8988T (cell line): ENCODE results near the gene TSHB.

Experiments used
- DNase-seq: peaks from one replicate; pipeline ENCODE4 v3.0.0; 2011

Gene TSHB

DNA sequence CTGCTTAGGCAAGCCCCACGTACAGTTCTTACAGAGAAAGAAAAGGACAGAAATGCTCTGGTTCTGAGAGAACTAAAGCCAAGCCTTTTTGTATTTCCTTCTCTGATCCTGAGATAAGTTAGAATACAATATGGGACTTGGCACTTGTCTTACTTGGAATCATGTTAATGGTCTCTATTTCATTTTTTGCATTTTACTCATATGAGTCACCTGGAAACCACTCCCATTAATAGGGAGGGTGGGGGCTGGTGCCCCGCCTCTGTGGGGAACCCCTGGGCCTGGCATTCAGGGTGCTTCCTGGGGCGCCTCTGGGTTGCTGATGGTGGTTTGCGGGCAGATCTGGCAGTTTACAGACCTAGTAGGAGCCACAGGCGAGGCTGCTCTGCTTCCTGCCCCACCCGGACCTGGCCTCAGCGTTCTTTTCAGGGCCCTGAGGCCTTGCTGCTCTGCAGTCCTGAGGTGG is 32.9 kb downstream of the TSHB start:
- DNase-seq, result no peak

DNA sequence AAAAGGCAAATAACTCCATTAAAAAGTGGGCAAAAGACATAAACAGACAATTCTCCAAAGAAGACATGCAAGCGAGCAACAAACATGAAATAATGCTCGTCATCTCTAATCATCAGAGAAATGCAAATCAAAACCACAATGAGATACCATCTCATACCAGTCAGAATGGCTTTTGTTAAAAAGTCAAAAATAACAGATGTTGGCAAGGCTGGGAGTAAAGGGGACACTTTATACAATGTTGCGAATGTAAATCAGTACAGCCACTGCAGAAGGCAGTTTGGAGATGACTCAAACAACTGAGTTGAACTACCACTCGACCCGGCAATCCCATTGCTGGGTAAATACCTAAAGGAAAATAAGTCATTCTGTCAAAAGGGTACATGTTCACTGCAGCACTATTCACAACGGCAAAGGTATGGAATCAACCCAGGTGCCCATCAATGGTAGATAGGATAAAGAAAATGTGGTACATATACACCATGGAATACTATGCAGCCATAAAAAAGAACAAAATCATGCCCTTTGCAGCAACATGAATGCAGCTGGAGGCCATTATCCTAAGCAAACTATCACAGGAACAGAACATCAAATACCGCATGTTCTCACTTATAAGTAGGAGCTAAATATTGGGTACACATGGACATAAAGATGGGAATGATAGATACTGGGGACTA is 33.7 kb downstream of the TSHB start:
- no peak for DNase-seq

DNA sequence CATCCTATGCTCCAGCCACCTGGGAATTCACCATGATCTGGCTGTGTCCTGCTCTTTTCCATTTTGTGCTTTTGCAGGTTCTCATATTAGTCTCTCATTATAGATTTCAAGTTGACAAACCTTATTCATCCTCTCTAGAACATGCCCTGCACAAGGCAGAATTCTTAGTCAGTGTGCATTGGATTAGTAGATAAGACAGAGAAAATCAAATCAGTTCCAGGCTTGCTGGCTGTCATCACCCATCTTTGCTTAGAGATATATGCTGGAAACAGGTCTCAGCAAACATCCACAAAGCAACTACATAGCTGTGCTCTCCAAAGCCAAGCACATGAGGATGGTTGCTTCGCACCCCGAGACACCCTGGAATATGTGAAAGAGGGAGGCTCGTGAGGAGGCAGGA is 34.8 kb downstream of the TSHB start:
- no peak for DNase-seq

DNA sequence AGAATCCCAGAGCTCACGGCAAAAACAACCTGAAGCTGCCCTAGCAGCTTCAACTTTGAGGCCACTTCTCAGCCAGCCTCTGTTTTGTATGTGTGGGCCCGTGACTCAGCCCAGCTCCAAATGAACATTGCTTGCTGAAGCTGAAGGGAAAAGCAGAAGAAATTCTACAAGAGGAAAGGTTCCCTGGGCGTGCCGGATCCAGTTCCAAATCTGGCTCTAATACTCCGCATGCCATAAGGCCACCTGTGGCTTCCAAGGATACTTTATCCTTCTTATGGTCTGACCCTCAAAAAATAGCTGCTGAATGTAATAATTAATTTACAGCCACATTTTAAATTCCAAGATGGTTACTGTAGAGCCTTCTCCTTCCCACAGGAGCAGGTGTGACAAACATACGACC is 35.4 kb downstream of the TSHB start:
- no peak for DNase-seq

DNA sequence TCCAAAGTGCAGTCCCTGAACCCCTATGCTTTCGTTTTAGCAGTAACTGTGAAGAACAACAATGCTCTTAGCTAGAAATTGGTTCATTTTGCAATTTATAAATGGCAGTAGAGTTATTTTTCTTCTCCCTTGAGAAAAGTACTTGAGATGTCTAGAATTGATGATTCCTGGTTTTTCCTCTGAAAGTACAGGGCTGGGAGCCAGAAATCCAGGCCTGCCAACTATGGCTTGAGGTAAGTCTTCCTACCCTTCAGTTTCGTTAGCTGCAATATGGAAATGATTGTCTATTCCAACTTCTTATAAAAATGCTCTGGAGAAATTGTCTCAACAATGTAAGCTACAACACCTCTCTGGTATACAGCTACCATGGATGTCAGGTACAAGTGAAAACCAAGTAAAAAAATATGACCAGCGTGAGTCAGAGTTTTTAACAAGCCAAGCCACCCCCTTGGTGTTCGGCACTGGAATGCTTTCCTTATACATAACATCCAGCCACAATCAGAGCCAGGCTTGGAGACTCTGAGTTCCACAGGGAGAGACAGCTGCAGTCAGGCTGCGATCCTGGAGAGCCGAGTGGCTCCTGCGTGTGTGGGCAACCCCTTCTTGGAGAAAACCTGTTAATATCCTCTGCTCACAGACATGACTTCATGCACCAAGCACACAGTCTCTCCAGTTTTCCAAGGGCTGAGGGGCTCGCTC is 37.7 kb downstream of the TSHB start:
- no peak for DNase-seq

DNA sequence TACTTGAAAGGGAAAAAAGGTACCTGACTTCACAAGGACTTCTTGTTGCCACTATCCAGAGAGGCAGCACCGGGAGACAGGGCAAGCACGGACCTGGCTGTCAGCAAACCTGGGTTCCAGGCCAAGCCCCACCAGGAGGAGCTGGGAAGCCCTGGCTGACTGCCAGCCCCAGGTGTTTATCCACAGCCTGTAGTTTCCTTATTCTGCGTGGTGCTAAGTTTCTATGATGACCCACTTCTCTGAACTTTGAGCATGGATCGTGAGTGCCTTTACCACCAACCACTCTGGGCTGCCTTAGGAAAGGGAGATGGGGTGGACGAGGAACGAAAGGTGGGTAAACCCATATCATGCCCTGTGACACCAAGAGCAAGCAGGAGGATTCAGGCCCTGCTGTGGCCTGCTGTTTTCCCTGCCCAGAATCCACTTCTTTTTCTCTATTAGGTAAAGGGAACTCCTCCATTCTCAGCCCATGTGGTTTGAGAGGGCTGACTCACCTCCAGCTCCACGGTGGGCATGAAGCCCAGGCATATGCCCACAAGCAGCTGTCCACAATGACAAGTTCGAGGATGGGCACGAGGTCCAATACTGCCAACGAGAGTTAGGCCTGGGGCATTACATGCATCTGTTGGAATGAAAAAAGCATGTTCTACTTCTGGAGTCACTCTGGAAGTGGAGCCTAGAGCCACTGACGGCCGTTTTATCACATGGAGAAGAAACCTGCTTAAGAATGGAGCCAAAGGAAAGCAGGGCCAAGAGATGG is 39.4 kb downstream of the TSHB start:
- no peak for DNase-seq

DNA sequence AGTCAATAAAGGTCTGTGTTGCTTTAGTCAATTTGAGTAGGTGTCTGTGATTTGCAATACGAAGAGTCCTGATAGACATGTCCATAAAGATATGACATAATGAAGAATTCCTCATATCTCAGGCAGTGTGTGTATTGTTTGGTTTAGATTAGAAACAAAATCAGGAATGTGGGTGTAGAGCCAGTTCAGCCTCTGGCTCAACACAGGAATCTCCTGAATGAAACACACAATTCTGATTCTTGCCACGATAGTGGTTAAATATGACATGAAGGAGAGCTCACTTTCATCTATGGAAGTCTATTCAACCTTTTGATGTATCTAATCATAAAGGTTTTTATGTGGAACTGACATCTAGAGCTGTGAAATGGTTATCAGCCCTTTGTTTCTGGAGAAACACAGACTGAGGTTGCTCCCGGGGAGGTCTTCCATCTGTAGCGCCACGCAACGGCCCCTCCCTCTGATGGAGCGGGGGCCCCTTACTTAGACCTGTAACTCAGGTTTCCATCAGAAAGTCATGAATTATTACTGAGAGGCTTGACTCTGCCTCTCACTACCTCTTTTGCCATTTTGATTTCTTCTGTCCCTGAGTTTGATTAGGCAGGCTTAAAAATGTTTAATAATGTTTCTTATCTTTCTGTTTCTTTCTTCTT is 40.2 kb downstream of the TSHB start:
- DNase-seq, result no peak

DNA sequence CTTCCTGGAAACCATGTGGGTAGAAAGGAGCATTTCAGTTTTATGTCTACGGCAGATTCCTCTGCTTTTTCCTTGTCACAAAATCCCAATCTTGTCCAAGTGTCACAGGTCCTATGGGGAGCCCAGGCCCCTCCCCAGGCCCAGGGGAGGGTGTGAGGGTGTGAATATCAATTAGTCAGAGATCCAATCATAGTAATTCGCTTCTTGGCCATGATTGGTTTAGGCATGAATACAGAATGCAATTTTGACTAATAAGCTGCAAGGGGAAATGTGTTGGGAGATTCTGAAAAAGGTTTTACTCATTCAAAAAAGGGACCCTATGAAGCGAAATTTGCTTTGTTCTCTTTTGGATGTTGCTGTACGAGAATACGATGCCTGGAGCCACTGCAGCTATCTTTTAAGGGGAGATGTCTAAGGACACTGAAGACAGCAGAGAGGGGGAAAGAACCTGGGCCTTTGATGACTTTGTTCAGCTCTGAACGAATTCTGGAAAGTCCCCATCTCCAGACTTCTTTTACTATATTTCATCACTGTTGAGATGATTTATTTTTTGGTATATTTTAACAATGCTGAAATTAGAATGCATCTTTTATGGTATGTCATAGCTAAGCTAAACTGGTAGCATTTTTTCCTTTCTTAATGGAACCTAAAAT is 41.5 kb downstream of the TSHB start:
- no peak for DNase-seq

DNA sequence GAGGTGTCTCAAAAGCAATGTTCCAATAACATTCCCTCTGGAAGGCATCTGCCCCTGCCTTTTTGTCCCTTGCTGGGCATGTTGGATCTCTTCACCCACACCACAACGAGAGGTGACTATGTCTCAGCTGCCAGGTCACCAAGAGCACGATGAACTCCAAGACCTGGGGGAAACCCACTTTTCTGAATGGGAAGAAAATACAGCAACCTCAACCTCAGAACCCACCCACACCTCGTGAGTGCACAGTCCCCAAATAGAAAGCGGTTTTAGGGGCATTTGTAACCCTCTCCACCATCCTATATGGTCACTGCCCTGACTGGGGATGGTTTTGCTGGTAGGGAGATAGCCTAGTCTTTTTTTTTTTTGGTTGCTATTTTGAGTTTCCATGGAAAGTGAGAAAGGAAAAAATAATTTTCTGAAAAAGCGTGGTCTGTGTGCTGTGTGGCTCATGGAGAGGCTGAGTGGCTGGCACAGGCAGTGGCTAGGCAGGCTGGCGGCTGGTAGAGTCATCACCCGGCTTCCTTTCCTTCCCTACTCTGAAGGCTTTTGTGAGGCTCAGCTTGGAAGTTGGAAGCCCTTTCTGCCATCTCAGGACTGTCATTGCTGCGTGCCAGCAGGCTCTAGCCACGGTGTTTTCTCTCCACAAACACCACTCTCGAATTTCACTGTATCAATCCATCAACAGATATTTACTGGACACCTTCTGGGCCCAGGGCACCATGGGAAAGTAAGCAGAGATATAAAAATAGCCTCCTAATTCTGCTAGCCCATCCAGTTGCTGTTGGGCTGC is 43.9 kb downstream of the TSHB start:
- DNase-seq, result no peak

DNA sequence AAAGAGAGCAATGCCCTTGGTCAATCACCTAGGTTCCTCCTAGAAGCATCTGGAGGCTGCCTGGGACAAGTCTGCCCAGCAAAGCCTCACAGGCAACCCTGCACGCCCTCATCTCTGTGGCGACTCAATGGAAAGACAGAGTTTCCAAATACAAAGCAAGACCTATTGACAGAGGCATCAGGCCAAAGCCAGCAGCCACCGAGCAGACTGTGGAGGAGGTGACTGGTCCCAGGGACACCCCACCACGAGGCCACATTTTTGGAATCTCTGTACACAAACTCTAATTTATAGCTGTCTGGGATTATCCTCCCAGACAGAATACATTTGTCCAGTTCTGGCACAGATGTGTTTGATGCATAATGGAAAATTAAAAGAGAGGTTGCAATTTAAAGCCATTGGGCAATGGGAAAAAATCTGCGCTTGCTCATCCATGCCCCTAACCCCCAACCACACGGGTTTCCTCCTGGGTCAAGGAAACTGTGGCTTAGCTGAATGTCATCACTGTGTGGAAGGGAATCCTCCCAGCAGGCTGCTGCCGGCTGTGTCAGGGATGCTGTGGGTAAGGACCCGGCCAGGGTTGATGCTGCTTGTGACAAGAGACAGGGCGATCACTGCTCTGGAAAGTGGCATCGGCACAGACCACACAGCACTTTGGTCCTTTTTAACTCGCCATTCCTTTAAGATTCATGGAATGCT is 45.4 kb downstream of the TSHB start:
- DNase-seq, result no peak

DNA sequence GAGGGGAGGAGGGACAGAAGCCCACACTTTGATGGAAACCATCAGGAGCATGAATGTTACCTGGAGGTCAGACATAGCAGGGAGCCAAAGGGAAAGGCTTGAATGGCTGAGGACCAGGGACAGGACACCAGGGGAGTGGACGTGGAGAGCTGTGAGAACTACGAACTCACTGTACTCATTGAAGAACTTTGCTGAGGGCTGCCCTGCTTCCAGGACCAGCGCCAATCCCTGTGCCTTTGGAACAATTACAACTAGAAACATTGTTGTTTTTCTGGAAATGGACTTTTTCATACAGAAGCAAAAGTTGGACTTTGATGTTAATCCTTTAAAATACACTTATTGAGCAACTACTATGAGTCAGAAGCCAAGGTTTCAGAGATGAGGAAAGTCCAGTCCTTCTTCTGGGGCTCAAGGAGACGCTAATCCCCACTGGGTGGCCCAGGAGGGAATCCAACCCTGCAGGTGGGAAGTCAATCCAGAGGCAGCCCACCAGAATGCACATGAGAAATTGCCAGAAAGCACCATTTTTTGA is 46.8 kb downstream of the TSHB start:
- no peak for DNase-seq

DNA sequence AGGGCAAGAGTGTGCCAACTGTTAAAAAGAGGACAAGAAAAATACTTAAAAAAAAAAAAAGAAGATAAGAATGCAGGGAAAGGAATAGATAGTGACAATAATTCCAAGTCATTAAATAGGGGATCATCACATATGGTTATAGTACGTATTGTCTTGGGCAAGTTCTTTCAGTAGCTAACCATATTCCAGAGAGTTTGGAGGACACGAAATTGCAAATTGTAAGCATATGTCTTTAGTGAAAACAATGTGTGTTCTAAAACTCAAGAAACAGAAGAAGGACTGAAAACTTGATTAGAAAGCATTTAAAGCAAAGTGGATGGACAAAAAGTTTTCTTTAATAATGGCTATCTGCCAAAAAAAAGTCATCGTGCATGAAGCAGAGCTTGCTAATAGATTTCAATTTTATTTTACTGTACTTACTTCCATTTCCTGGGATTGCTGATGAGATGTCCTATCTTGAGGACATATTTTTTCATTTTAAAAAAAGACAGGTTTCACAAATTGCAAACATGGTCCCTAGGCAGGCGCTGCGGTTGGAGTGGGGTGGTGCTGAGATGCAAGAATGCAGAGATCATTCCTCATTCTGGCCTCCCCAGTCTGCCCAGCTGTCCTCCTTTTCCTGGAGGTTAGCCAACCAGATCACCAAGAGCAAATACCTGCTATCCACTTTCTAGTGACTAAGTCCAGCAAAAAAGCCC is 47.8 kb downstream of the TSHB start:
- no peak for DNase-seq

DNA sequence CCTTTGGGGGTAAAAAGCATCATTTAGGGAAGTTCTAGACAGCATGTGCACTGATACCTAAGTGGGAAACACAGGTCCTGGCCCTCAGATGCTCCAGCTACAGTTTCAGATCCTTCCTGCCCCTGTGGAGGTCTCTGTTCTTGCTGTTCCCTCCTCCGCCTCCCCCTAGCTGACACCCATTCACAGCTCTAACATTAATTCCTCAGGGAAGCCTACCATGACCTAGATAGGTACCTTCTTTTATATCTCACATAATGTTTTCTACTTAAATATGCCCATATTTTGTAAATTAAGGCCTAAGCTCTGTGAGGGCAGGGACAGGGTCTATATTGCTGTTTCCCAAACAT is 48.3 kb downstream of the TSHB start:
- DNase-seq, result no peak

DNA sequence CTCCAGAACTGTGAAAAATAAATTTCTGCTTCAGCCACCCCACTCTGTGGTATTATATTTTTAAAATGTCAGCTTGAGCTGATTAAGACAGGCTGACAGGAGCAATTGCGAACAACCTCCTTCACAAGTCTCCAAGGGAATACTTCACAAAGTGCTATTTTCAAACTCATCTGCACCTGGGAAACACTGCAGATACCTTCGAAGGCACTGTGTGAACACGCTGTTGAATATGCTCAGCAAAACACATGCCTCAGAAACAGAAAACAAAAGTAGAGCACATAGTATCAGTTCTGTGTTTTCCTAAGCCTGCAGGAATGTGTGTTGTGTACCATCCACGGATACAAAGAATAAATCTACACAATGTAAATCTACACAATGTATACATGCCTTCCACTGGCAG is 49.1 kb downstream of the TSHB start:
- DNase-seq, result no peak

DNA sequence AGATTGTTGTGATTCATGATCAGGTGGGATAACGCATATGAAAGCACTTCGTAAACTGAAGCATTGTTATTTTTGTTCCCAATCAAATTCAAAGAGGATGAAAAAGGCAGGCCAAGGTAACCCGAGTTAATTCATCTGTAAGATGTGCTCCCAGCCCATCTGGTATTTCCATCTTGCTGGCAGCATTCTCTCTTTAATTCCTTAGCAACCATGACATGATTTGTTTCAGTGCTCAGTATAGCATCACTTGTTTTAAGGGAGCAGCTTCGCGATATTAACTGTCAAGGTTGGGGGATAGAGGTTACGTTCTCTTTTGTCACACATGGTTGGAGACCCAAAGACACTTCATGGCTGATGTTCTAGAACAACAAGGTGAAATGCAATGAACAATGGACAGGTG is 53.3 kb downstream of the TSHB start:
- no peak for DNase-seq
